ENCODE data around the gene MRC2. TPM values are rescaled to one million over a fixed set of nuclear protein-coding genes. Genes with fewer than 3 reads are reported as not detected.

Gene MRC2
- polyA plus RNA-seq, 4 donors: 66.1 to 93.9 (median 70.7) TPM

- no peak for DNase-seq (ENCODE audit: low read depth in 4 of 4, low spot score in 3 of 4)
Observed at GRCh38 chr17:62658136-62658920, 30.9 kb downstream of the MRC2 start.

DNA sequence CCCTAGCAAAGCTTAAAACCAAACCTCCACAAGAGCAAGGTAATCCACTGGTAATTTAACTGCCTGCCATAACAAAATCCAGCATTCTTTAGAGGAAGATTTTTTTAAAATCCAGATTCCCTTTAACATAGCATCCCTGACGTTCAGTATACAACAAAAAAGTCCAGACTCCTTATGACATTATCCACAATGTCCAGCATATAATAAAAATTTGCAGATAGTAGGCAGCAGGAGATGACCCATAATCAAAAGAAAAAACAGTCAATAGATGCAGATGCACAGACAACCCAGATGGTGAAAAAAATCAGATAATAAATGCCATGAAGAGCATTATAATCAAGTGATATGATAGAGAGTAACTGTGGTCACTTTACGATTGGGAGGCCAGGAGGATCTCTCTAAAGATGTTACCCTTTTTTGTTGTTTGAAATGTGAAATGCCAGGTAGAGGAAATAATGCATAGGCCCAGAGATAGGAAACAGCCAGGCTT, 33.2 kb downstream of the MRC2 start:
- no peak for DNase-seq (ENCODE audit: low read depth in 4 of 4, low spot score in 3 of 4)

DNA sequence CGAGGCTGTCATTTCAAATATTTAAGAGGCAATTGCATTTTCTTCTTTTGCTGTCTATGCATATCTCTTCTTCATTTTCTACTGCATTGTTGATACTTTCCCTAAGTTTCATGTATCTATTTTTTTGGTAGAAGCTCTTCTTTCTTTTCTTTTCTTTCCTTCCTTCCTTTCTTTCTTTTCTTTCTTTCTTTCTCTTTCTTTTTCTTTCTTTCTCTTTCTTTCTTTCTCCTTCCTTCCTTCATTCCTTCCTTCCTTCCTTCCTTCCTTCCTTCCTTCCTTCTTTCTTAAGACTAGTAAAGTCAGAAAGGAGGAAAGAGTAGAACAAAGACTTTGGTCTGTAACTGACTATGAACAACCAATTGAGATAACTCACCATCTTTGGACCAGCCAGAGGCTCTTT, 33.9 kb downstream of the MRC2 start:
- no peak for DNase-seq (ENCODE audit: low read depth in 4 of 4, low spot score in 3 of 4)

GRCh38 chr17:62662855-62663254, 35.4 kb downstream of the MRC2 start:
- DNase-seq (ENCODE audit: low read depth in 4 of 4, low spot score in 3 of 4): no peak

GRCh38 chr17:62663304-62663703, 35.8 kb downstream of the MRC2 start:
- DNase-seq (ENCODE audit: low read depth in 4 of 4, low spot score in 3 of 4): no peak

DNA sequence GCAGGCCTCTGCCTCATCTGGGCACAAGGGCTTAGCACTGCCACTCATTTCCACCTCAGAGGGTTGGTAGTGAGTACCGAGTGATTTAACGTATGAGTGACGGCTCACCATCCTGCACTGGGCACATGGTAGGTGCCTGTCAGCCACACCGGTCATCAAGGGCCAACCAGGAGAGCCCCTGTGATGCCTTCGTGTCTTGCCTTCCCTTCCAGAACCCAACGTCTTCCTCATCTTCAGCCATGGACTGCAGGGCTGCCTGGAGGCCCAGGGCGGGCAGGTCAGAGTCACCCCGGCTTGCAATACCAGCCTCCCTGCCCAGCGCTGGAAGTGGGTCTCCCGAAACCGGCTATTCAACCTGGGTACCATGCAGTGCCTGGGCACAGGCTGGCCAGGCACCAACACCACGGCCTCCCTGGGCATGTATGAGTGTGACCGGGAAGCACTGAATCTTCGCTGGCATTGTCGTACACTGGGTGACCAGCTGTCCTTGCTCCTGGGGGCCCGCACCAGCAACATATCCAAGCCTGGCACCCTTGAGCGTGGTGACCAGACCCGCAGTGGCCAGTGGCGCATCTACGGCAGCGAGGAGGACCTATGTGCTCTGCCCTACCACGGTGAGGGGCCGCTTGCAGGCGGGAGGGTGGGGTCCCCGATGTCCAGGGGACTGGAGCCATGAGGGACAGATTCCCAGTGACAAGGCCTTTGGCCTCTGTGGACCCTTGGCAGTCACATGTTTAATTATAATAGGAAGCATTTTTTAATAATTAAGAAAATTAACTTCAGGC, 37.1 kb downstream of the MRC2 start:
- DNase-seq (ENCODE audit: low read depth in 4 of 4, low spot score in 3 of 4): no peak

DNA sequence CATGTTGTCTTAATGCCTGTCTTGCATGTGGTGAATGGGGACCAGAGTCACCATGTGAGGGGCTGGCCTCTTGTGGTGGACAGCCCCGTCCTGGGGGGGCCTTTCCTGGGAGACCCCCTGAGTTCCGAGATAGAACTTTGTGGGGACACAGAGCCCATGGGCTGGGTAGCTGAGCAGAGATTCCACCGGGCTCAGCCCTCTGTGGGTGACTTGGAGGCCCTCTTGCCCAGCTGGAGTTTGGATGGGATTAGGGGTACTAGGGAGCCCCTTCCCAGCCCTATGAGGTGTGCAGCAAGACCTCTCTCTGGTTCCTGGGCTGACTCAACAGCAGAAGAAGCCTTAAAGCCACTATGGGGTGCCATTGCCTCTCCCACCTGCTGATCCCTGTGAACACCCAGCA, 38.1 kb downstream of the MRC2 start:
- no peak for DNase-seq (ENCODE audit: low read depth in 4 of 4, low spot score in 3 of 4)

DNA sequence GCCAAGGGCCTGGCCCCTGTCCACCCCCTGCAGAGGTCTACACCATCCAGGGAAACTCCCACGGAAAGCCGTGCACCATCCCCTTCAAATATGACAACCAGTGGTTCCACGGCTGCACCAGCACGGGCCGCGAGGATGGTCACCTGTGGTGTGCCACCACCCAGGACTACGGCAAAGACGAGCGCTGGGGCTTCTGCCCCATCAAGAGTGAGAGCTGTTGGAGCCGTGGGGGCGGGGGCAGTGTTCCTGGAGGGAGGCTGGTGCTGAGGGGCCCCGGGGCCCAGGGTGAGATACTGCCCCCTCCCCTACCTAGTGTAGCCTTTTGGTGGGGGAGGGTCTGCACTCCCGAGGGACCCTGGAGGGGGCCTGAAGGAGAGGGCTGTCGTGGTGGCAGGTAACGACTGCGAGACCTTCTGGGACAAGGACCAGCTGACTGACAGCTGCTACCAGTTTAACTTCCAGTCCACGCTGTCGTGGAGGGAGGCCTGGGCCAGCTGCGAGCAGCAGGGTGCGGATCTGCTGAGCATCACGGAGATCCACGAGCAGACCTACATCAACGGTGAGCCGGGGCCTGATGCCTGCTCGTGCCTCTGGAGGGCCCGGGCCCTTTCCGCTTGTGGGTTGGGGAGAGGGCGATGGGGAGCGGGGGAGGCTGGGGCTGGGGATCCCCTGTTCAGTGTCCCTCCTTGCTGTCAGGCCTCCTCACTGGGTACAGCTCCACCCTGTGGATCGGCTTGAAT, 38.8 kb downstream of the MRC2 start:
- DNase-seq (ENCODE audit: low read depth in 4 of 4, low spot score in 3 of 4): no peak

DNA sequence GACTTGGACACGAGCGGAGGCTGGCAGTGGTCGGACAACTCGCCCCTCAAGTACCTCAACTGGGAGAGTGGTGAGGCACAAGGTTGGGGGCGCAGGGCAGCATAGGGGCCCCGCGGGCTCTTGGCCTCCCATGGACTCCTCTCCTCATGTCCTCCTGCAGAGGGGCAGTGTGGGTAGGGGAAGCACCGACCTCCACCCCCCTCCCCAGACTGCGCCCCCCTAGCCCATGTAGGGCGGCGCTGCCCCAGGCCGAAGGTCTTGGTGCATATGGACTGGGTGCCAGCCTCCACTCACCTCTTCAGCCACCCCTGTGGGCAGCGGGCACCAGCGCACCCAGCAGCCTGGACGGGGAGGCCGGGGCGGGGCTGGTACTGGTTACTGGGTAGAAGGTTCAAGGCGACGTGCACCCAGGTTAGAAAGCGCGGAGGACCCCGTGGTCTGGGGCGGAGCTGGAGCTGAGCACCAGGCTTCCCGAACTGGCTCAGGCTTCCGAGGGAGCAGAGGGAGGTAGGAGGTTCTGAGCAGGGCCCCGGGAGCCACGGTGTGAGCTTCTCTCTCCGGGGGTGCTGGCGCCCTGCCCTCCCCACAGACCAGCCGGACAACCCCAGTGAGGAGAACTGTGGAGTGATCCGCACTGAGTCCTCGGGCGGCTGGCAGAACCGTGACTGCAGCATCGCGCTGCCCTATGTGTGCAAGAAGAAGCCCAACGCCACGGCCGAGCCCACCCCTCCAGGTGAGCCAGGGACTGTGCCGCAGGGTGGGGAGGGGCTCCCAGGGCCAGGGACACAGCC, 39.5 kb downstream of the MRC2 start:
- no peak for DNase-seq (ENCODE audit: low read depth in 4 of 4, low spot score in 3 of 4)

GRCh38 chr17:62668091-62668804, 40.8 kb downstream of the MRC2 start:
- DNase-seq (ENCODE audit: low read depth in 4 of 4, low spot score in 3 of 4): no peak

DNA sequence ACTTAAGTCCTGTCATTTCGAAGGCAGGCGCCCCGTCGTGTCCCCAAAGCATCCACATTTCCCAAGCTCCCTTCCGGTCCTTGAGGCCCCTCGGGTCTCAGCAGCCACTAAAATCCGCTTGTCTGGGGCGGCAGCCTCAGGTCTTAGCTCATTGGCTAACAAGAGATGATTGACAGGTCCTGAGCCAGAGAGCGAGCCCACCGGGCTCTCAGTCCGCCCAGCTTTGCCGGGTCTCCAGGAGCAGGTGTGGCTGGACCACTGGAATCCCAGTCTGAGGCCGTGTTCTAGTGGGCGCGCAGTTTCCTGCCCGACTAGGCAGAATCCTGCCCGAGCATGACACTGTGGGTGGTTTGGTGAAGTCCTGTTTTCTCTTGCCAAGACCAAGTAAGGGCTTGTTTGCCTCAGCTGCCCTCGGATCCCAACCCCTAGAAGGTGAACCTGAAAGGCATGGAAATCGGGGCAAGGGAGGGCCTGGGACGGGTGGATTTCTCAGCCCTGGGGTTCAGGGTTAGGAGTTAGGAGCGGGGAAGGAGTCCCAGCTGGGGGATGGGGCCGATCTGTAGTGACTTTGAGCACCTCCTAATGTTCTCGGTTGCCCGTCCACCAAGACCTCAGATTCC, 42.8 kb downstream of the MRC2 start:
- DNase-seq (ENCODE audit: low read depth in 4 of 4, low spot score in 3 of 4): no peak

DNA sequence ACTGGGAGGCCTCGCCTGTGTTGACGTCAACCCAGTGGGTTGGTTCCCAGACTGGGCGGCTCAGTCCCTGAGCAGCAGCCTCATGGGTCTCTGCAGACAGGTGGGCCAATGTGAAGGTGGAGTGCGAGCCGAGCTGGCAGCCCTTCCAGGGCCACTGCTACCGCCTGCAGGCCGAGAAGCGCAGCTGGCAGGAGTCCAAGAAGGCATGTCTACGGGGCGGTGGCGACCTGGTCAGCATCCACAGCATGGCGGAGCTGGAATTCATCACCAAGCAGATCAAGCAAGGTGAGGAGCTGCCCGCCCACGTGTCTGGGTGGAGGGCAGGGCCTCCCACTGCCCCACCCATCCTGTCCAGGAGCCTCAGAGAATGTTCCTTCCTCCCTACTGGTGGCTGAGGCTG, 44.1 kb downstream of the MRC2 start:
- DNase-seq (ENCODE audit: low read depth in 4 of 4, low spot score in 3 of 4): no peak

GRCh38 chr17:62672957-62673356, 45.5 kb downstream of the MRC2 start:
- no peak for DNase-seq (ENCODE audit: low read depth in 4 of 4, low spot score in 3 of 4)

- no peak for DNase-seq (ENCODE audit: low read depth in 4 of 4, low spot score in 3 of 4)
Observed at GRCh38 chr17:62673614-62674362, 46.3 kb downstream of the MRC2 start.

DNA sequence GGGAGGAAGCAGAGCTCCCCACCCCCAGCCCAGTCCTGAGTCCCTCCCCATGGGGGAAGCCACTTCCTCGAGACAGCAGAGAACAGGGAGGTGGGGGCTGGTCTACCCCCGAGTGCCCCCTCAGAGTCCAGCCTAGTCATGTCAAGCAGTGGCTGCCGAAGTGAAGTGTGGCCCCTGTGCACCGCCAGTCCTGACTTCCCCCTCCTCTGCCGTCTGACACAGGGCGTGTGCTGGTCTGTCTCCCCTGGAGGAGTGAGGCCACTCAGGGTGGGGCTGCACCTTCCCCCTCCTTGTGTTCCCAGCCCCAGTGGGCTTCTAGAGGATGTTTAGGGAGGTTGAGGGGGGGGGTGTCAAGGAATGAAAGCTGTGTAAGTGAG, 46.9 kb downstream of the MRC2 start:
- DNase-seq (ENCODE audit: low read depth in 4 of 4, low spot score in 3 of 4): no peak

- no peak for DNase-seq (ENCODE audit: low read depth in 4 of 4, low spot score in 3 of 4)
Observed at GRCh38 chr17:62674841-62675240, 47.4 kb downstream of the MRC2 start.

GRCh38 chr17:62675260-62675659, 47.8 kb downstream of the MRC2 start:
- DNase-seq (ENCODE audit: low read depth in 4 of 4, low spot score in 3 of 4): no peak

DNA sequence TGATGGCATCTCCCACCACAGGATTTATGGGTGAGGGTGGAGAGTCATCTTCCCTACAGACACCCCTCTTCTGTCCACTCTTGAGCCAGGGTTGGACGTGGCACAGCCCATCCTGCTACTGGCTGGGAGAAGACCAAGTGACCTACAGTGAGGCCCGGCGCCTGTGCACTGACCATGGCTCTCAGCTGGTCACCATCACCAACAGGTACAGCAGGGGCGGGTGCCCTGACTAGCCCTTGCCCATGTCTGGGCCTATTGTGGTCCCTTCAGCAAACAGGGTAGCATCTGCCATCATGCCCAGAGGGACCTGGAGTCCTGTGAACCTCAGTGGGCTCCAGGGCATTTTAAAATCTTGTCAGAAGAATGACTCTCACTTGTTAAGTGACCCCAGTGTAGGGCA, 48.2 kb downstream of the MRC2 start:
- DNase-seq (ENCODE audit: low read depth in 4 of 4, low spot score in 3 of 4): no peak

Measured in right renal pelvis (tissue), 4 donors.